ENCODE results near the gene ASF1B. TPM values are rescaled to one million over a fixed set of nuclear protein-coding genes. Genes with fewer than 3 reads are reported as not detected.

The ASF1B gene
- total and polyA plus RNA-seq, 2 experiments from 2014 or later: 33.3 to 36.9 TPM

DNA sequence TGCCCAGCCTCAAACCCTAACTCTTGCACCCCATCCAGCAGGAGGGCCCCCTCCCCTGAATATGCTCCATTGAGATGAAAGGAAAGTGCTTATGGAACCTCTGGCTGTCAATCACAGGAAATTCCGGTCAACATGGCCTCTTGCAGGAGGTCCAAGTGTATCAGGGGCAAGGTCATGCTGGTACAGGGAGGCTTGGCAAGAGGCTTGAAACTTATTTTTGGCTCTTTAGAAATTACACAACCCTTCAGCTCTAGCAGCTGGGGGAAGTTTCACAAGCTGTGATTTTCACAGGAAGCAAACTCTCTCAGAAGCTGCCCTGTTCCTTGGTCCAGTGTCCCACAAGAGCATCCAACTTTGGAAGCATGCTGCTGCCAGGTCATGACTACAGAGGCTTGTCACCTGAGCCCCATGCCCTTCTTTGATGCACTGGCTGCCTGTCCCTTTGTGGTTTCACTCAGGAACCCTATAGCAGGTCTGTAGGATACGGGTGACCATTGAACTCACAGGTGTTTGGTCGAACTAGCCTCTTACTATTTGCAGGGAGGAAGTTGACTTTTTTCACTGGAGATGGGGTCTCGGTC, 8.4 kb downstream of the ASF1B start (continued):
- TF ChIP-seq ZNF462 (CRISPR knock-in tag; IDR thresholded peaks at IDR 0.05) (no peak), ETS1 (IDR thresholded peaks at IDR 0.05) (no peak), EZH2phosphoT487 (IDR thresholded peaks at IDR 0.05; ENCODE audit: unreplicated experiment) (no peak), CREB1 (CRISPR knock-in tag; IDR thresholded peaks at IDR 0.05; ENCODE audit: low read depth) (no peak), JUNB (IDR thresholded peaks at IDR 0.05; ENCODE audit: unreplicated experiment) (no peak)
- TF ChIP-seq, protein P1, sequence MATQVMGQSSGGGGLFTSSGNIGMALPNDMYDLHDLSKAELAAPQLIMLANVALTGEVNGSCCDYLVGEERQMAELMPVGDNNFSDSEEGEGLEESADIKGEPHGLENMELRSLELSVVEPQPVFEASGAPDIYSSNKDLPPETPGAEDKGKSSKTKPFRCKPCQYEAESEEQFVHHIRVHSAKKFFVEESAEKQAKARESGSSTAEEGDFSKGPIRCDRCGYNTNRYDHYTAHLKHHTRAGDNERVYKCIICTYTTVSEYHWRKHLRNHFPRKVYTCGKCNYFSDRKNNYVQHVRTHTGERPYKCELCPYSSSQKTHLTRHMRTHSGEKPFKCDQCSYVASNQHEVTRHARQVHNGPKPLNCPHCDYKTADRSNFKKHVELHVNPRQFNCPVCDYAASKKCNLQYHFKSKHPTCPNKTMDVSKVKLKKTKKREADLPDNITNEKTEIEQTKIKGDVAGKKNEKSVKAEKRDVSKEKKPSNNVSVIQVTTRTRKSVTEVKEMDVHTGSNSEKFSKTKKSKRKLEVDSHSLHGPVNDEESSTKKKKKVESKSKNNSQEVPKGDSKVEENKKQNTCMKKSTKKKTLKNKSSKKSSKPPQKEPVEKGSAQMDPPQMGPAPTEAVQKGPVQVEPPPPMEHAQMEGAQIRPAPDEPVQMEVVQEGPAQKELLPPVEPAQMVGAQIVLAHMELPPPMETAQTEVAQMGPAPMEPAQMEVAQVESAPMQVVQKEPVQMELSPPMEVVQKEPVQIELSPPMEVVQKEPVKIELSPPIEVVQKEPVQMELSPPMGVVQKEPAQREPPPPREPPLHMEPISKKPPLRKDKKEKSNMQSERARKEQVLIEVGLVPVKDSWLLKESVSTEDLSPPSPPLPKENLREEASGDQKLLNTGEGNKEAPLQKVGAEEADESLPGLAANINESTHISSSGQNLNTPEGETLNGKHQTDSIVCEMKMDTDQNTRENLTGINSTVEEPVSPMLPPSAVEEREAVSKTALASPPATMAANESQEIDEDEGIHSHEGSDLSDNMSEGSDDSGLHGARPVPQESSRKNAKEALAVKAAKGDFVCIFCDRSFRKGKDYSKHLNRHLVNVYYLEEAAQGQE (IDR thresholded peaks at IDR 0.05; ENCODE audit: unreplicated experiment): no peak

Data from GM23338 (cell line).